Panc1 (cell line): ENCODE results near the gene USP40. TPM values are rescaled to one million over a fixed set of nuclear protein-coding genes. Genes with fewer than 3 reads are reported as not detected.

Experiments used
- ATAC-seq: fragments of 200-7000 bp; cut with Tn5 transposase; 2 replicates; pipeline ENCODE4 v1.9.1; 2020; ENCODE audit warnings: mild to moderate bottlenecking, moderate library complexity
- BruUV-seq: library from RNA; stranded (reverse); fragments of 400-500 nt; replicated peaks from 2 replicates; lab custom pipeline; 2021; lab: Mats Ljungman, UMichigan
- CTCF ChIA-PET: fragments of 300-600 bp; sonication (Branson Sonifier 250); formaldehyde crosslinking; loops from one replicate; lab custom pipeline; 2022; ENCODE audit warnings: antibody characterized with exemption; lab: Charles Lee
- POLR2A ChIA-PET: fragments of 300-600 bp; sonication (Branson Sonifier 250); formaldehyde crosslinking; loops from one replicate; lab custom pipeline; 2022; ENCODE audit warnings: antibody characterized with exemption; lab: Charles Lee
- DNase-seq: peaks from one replicate; pipeline ENCODE4 v3.0.0-alpha.2; 2010; ENCODE audit warnings: low read depth, low spot score
- H3K27ac ChIP-seq: 2 replicates; pipeline ENCODE4 v1.5.1; 2011; ENCODE audit warnings: mild to moderate bottlenecking, low read length, inconsistent platforms
- H3K27me3 ChIP-seq: fragments of 200-500 bp; sonication (Bioruptor generic); 2 replicates; pipeline ENCODE4 v1.6.0; 2014; ENCODE audit warnings: low read length, inconsistent platforms; ENCODE audit not compliant: control insufficient read depth, insufficient read depth
- H3K36me3 ChIP-seq: fragments of 200-500 bp; sonication (Bioruptor generic); 2 replicates; pipeline ENCODE4 v1.5.1; 2014; ENCODE audit warnings: inconsistent platforms, mild to moderate bottlenecking, low read length, moderate library complexity; ENCODE audit not compliant: control insufficient read depth, insufficient read depth
- H3K4me1 ChIP-seq: 2 replicates; pipeline ENCODE4 v1.5.1; 2011; ENCODE audit warnings: inconsistent platforms, mild to moderate bottlenecking, low read length, moderate library complexity; ENCODE audit not compliant: control insufficient read depth, insufficient read depth
- H3K4me3 ChIP-seq, 2 experiments: 2 replicates each; pipeline ENCODE4 v1.5.1; 2011 to 2012; ENCODE audit warnings: low read depth in 2 of 2, low read length in 2 of 2, mild to moderate bottlenecking in 2 of 2, inconsistent platforms in 1 of 2, moderate library complexity in 1 of 2
- H3K9me3 ChIP-seq: fragments of 200-500 bp; sonication (Bioruptor generic); 2 replicates; pipeline ENCODE4 v1.5.1; 2014; ENCODE audit warnings: low read depth, mild to moderate bottlenecking, inconsistent platforms, low read length, moderate library complexity; ENCODE audit not compliant: control insufficient read depth, insufficient read depth
- POLR2AphosphoS5 ChIP-seq: IDR thresholded peaks from 2 replicates; pipeline ENCODE4 v1.6.1; 2012; ENCODE audit warnings: mild to moderate bottlenecking, low read depth, low read length, moderate library complexity
- SIN3A ChIP-seq: IDR thresholded peaks from 2 replicates; pipeline ENCODE4 v1.6.1; 2012; ENCODE audit warnings: low read depth, mild to moderate bottlenecking, low read length, moderate library complexity, borderline replicate concordance; ENCODE audit not compliant: insufficient read depth
- TCF7L2 ChIP-seq: IDR thresholded peaks from 2 replicates; pipeline ENCODE4 v1.6.1; 2011; ENCODE audit warnings: mild to moderate bottlenecking, low read depth, low read length, inconsistent platforms
- in situ Hi-C: cut with HindIII; loops from 2 replicates; pipeline ENCODE4 v1.10.0; 2016; ENCODE audit warnings: low sequenced_read_pairs, low pct_unique_long_range_greater_than_20kb
- intact Hi-C: fragments of 100-400 bp; cut with micrococcal nuclease; formaldehyde crosslinking; loops from one replicate; pipeline ENCODE4 v1.10.0; 2022; ENCODE audit not compliant: unreplicated experiment
- total RNA-seq: library from RNA; stranded (reverse); gene quantifications from one replicate; pipeline ENCODE4 v1.2.1, GENCODE V29; 2021; ENCODE audit not compliant: unreplicated experiment
- TF ChIP-seq, protein P1 (sequence below): fragments of 450-650 bp; IDR thresholded peaks from 2 replicates; pipeline ENCODE4 v1.5.1; 2017; ENCODE audit warnings: mild to moderate bottlenecking
- TF ChIP-seq, protein P2 (sequence below), 2 experiments: IDR thresholded peaks; 2 replicates each; pipeline ENCODE4 v1.6.1; 2011 to 2012; ENCODE audit warnings: low read depth in 2 of 2, control low read depth in 1 of 2, low read length in 1 of 2, mild to moderate bottlenecking in 1 of 2, moderate library complexity in 1 of 2; ENCODE audit not compliant: insufficient read depth in 1 of 2

The USP40 gene
- total RNA-seq, 1 experiment from 2014 or later = 26.6 TPM

DNA sequence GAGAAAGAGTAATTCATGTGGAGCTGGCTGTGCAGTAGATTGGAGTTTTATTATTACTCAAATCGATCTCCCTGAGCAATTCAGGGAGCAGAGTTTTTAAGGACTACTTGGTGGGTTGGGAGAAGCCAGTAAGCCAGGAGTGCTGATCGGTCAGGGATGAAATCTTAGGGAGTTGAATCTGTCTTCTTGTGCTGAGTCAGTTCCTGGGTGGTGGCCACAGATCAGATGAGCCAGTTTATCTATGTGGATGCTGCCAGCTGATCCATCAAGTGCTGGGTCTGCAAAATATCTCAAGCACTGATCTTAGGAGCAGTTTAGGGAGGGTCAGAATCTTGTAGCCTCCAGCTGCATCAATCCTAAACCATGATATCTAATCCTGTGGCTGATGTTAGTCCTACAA, 33.8 kb upstream of the USP40 start:
- no peak overlapping the region for H3K27ac ChIP-seq
- no TSS peak for BruUV-seq

DNA sequence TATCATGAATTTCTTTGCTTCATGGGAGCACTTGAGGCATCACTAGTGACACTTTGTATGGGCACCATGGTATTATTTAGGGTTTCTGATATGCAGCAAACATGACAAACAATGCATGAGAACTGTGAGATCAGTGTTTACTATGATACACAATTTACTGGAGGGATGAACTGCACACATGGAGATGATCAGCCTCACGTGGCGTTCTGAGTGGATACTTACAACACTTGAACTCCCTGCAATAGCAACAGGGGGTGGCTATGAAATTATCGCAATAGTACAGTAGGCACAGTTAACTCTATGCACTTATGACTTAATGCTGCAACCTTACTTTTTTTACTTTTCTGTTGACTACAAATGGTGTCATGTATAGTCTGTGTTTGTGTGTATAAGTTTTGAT, 32.4 kb upstream of the USP40 start:
- ATAC-seq (no peak), DNase-seq (no peak)
- intact Hi-C loops = no loop called here
- ChIA-PET CTCF (no interaction called here), POLR2A (no interaction called here)
- no peaks in the 10 kb centered on the region for H3K4me1 ChIP-seq
- no peak overlapping the region for H3K4me3 ChIP-seq
- no peaks in the 10 kb centered on the region for H3K36me3 ChIP-seq
- no peak overlapping the region for H3K27ac ChIP-seq
- no peaks in the 10 kb centered on the region for H3K9me3 ChIP-seq
- no peak for TF ChIP-seq SIN3A
- TF ChIP-seq, protein P1, sequence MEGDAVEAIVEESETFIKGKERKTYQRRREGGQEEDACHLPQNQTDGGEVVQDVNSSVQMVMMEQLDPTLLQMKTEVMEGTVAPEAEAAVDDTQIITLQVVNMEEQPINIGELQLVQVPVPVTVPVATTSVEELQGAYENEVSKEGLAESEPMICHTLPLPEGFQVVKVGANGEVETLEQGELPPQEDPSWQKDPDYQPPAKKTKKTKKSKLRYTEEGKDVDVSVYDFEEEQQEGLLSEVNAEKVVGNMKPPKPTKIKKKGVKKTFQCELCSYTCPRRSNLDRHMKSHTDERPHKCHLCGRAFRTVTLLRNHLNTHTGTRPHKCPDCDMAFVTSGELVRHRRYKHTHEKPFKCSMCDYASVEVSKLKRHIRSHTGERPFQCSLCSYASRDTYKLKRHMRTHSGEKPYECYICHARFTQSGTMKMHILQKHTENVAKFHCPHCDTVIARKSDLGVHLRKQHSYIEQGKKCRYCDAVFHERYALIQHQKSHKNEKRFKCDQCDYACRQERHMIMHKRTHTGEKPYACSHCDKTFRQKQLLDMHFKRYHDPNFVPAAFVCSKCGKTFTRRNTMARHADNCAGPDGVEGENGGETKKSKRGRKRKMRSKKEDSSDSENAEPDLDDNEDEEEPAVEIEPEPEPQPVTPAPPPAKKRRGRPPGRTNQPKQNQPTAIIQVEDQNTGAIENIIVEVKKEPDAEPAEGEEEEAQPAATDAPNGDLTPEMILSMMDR = no peak
- TF ChIP-seq TCF7L2 = no peak
- TF ChIP-seq, protein P2, sequence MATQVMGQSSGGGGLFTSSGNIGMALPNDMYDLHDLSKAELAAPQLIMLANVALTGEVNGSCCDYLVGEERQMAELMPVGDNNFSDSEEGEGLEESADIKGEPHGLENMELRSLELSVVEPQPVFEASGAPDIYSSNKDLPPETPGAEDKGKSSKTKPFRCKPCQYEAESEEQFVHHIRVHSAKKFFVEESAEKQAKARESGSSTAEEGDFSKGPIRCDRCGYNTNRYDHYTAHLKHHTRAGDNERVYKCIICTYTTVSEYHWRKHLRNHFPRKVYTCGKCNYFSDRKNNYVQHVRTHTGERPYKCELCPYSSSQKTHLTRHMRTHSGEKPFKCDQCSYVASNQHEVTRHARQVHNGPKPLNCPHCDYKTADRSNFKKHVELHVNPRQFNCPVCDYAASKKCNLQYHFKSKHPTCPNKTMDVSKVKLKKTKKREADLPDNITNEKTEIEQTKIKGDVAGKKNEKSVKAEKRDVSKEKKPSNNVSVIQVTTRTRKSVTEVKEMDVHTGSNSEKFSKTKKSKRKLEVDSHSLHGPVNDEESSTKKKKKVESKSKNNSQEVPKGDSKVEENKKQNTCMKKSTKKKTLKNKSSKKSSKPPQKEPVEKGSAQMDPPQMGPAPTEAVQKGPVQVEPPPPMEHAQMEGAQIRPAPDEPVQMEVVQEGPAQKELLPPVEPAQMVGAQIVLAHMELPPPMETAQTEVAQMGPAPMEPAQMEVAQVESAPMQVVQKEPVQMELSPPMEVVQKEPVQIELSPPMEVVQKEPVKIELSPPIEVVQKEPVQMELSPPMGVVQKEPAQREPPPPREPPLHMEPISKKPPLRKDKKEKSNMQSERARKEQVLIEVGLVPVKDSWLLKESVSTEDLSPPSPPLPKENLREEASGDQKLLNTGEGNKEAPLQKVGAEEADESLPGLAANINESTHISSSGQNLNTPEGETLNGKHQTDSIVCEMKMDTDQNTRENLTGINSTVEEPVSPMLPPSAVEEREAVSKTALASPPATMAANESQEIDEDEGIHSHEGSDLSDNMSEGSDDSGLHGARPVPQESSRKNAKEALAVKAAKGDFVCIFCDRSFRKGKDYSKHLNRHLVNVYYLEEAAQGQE (IDR thresholded peaks at IDR 0.05; ENCODE audit: insufficient read depth in 1 of 2, low read depth in 2 of 2, low read length in 1 of 2) = no peak
- no peak for TF ChIP-seq POLR2AphosphoS5
- H3K27me3 ChIP-seq = peaks cover 4% of the 10 kb centered on the region
- BruUV-seq = no TSS peak
- in situ Hi-C loops = no loop called here

More for the DNA sequence above, 33.8 kb upstream of the USP40 start:
- no peak for ATAC-seq
- no peak overlapping the region for H3K4me3 ChIP-seq
- ChIA-PET CTCF (no interaction called here), POLR2A (no interaction called here)
- H3K27me3 ChIP-seq = peaks cover 4% of the 10 kb centered on the region
- no peaks in the 10 kb centered on the region for H3K36me3 ChIP-seq
- TF ChIP-seq, protein P1 = no peak
- no peak for TF ChIP-seq SIN3A
- TF ChIP-seq TCF7L2 = no peak
- no peak for TF ChIP-seq POLR2AphosphoS5
- TF ChIP-seq, protein P2 (IDR thresholded peaks at IDR 0.05; ENCODE audit: insufficient read depth in 1 of 2, low read depth in 2 of 2, low read length in 1 of 2) = no peak
- intact Hi-C loops = no loop called here
- no peak for DNase-seq
- H3K4me1 ChIP-seq = no peaks in the 10 kb centered on the region
- in situ Hi-C loops = no loop called here
- H3K9me3 ChIP-seq = no peaks in the 10 kb centered on the region
